Spinal cord (tissue), 10 donors: ENCODE results near the gene TEKT5. TPM values are rescaled to one million over a fixed set of nuclear protein-coding genes. Genes with fewer than 3 reads are reported as not detected.

Experiments
- DNase-seq, 6 donors: peaks; one replicate each; pipeline versions ENCODE4 v3.0.0 to v3.0.0-alpha.2; 2013 to 2015; ENCODE audit warnings: low spot score in 6 of 6, low read depth in 4 of 6
- H3K27ac ChIP-seq: one replicate; pipeline ENCODE4 v1.5.1; 2013; ENCODE audit warnings: low read depth, low read length, control low read depth
- H3K27me3 ChIP-seq: one replicate; pipeline ENCODE4 v1.6.1; 2013; ENCODE audit warnings: low read length; ENCODE audit not compliant: control insufficient read depth, insufficient read depth
- H3K36me3 ChIP-seq: one replicate; pipeline ENCODE4 v1.6.1; 2013; ENCODE audit warnings: low read length; ENCODE audit not compliant: control insufficient read depth, insufficient read depth
- H3K4me1 ChIP-seq: one replicate; pipeline ENCODE4 v1.6.1; 2013; ENCODE audit warnings: low read length; ENCODE audit not compliant: control insufficient read depth, insufficient read depth
- H3K4me3 ChIP-seq: one replicate; pipeline ENCODE4 v1.5.1; 2013; ENCODE audit warnings: low read depth, low read length, control low read depth
- H3K9me3 ChIP-seq: one replicate; pipeline ENCODE4 v1.6.1; 2013; ENCODE audit warnings: low read length; ENCODE audit not compliant: control insufficient read depth, insufficient read depth
- WGBS: methylation state at CpG from one replicate; pipeline ENCODE4 v1.1.5; 2013; ENCODE audit warnings: missing lambda C conversion rate; ENCODE audit not compliant: insufficient coverage; 5-methylcytosine and 5-hydroxymethylcytosine counted together
- polyA plus RNA-seq, 2 donors: library from polyadenylated mRNA; unstranded; fragments of 120-200 nt; gene quantifications; one replicate each; pipeline ENCODE4 v1.2.1, GENCODE V29; 2013; ENCODE audit not compliant: insufficient read length in 2 of 2
- total RNA-seq, 2 donors: library from RNA; depleted of rRNA in 1 of 2; stranded (reverse); fragments of 120-200 nt in 1 of 2; fragments of >200 nt in 1 of 2; gene quantifications; one replicate each; pipeline versions ENCODE4 v1.2.3 to v1.2.4, GENCODE V29; 2013 to 2014
- donor health status: healthy.

The TEKT5 gene
- total and polyA plus RNA-seq, 4 donors: 0.27 to 0.69 (median 0.39) TPM

DNA sequence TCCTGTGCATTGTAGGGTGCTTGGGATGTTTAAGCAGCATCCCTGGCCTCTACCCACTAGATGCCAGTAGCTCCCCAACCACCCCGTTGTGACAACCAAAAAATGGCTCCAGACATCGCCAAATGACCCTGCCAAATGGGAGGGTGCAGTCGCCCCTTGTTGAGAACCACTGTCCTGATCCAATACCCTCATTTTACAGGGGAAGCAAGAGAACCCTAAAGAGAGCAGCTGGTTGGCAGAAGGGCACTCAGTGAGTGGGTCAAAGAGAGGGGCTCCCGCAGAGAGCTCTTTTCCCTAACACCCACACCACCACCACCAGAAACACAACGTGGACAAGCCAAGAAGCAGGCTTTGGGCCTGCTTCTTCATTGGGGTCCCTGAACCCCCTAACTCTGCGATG lies 18.4 kb downstream of the TEKT5 start:
- Histone ChIP-seq H3K27ac (no peak overlapping the region), H3K9me3 (no peaks in the 10 kb centered on the region), H3K4me1 (no peaks in the 10 kb centered on the region), H3K36me3 (no peaks in the 10 kb centered on the region), H3K4me3 (no peak overlapping the region), H3K27me3 (no peaks in the 10 kb centered on the region)
- 95% methylated on average over 3 of the region's 6 CpGs for WGBS
- no peak for DNase-seq

DNA sequence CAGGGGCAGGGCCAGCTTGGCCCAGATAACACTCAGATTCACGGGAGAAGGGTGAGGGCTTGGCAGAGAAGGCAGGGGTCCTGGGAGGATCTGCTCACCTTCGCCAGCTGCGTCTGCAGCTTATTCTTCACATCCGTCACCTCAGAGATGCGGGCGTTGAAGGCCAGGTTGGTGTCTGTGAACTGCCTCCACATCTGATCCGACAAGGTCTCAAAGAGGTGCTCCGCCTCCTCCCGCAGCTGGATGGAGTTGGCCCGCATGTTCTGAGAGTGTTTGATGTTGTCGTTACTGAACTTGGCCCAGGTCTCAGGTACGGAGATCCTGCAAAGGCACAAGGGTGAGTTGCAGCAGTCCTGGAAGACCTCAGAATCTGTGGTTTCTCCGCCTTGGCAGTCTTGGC lies 18.9 kb downstream of the TEKT5 start:
- DNase-seq: no peak
- H3K27me3 ChIP-seq: no peaks in the 10 kb centered on the region
- no peak overlapping the region for H3K4me3 ChIP-seq
- H3K4me1 ChIP-seq: no peaks in the 10 kb centered on the region
- H3K9me3 ChIP-seq: no peaks in the 10 kb centered on the region
- 94% methylated on average over 13 of the region's 13 CpGs for WGBS
- no peak overlapping the region for H3K27ac ChIP-seq
- no peaks in the 10 kb centered on the region for H3K36me3 ChIP-seq

DNA sequence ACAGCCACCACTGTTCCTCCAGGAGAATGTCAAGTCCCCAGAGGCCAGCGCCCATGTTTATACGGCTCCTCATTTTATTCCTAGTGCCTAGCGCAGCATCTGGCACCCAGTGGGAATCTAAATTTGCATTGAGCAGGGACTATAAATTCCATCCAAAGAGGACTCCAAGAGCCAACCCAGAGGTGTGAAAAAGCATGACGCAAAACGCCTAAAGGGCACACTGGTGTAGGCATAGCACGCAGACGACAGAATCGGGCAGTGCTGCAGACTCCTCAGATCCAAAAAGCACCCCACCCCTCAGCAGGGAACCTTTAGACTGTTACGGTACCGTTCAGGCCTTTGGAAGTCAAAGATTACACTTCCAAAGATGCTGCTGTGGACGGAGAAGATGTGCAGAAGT lies 19.5 kb downstream of the TEKT5 start:
- no peak overlapping the region for H3K27ac ChIP-seq
- H3K36me3 ChIP-seq: no peaks in the 10 kb centered on the region
- 65% methylated on average over 9 of the region's 11 CpGs for WGBS
- no peaks in the 10 kb centered on the region for H3K27me3 ChIP-seq
- DNase-seq: peak in 2 of 6 donors; percentile 14 to 60
- H3K9me3 ChIP-seq: no peaks in the 10 kb centered on the region
- H3K4me3 ChIP-seq: no peak overlapping the region
- no peaks in the 10 kb centered on the region for H3K4me1 ChIP-seq

DNA sequence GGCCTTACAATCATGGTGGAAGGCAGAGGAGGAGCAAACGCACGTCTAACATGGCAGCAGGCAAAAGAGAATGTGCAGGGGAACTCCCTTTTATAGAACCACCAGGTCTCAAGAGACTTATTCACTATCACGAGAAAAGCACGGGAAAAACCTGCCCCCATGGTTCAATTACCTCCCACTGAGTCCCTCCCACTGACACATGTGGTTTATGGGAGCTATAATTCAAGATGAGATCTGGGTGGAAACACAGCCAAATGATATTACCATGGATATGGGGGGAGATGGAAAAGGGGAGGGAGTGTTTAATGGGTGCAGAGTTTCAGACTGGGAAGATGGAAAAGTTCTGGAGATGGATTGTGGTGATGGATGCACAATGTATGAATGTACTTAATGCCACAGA lies 23.0 kb downstream of the TEKT5 start:
- no peaks in the 10 kb centered on the region for H3K9me3 ChIP-seq
- no peaks in the 10 kb centered on the region for H3K27me3 ChIP-seq
- no peak overlapping the region for H3K27ac ChIP-seq
- H3K36me3 ChIP-seq: no peaks in the 10 kb centered on the region
- no peak for DNase-seq
- no peak overlapping the region for H3K4me3 ChIP-seq
- H3K4me1 ChIP-seq: peaks cover 5% of the 10 kb centered on the region
- WGBS: no CpG with 5 or more reads among the region's 4 CpGs

DNA sequence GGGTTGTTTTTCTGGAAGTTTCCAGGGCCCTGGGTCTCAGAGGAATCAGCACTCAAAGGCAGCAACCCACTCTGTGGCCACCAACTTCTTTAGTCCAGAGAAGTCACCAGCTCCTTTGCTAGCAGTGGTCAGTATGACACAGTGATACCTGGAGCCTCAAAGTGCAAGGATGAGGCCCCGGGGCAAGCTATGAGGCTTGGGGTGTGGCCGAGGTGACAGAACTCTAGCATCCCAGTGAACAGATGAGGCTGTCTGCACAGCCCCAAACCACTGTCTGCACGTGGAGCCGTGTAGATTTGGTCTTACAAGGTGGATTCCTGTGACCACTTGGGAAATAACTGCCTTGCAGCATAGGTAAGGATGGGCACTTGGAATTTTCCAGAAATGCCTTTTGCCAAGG lies 24.9 kb downstream of the TEKT5 start:
- H3K9me3 ChIP-seq: no peaks in the 10 kb centered on the region
- 100% methylated on average over 2 of the region's 4 CpGs for WGBS

DNA sequence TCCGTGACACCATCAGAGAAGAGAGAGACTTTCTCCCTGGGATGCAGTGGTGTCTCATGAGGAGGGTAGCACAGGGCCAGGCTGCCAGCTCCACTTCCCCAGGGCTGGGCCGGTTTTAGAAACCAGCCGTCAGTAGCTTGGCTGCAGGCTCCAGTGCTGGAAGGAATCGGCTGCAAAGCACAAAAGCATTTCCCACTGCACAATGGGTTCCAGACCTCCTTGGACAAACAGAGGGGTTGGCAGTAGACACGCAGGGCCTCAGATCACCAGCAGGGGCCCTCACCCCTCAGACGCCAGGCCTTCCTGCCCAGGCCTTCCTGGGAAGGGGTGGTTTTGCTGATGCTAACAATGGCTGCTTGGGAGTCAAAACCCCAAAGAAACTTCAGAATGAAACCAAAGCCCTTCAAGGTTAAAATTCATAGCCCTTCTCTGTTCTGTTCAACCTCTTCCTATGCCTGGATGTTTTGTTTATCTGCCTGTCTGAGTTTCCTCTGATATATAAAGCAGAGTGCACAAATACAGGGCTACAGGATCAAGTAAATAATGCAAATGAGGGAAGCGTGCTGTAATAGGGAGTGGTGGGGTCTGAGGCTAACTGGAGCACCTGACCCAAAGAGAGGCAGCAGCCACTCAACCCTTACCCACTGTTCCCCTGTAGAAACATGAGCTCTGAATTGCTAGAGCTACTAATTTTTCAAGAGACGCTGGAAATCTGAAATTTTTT lies 26.2 kb downstream of the TEKT5 start:
- H3K9me3 ChIP-seq: no peaks in the 10 kb centered on the region
- peak in 2 of 6 donors; percentile 37 to 74 for DNase-seq
- H3K4me3 ChIP-seq: no peak overlapping the region
- H3K36me3 ChIP-seq: no peaks in the 10 kb centered on the region
- H3K4me1 ChIP-seq: peaks cover 9% of the 10 kb centered on the region
- H3K27me3 ChIP-seq: no peaks in the 10 kb centered on the region
- 26% methylated on average over 5 of the region's 8 CpGs for WGBS
- no peak overlapping the region for H3K27ac ChIP-seq

More for the DNA sequence above, 24.9 kb downstream of the TEKT5 start:
- no peak overlapping the region for H3K27ac ChIP-seq
- H3K36me3 ChIP-seq: no peaks in the 10 kb centered on the region
- peaks cover 9% of the 10 kb centered on the region for H3K4me1 ChIP-seq
- no peak for DNase-seq
- H3K27me3 ChIP-seq: no peaks in the 10 kb centered on the region
- H3K4me3 ChIP-seq: no peak overlapping the region

DNA sequence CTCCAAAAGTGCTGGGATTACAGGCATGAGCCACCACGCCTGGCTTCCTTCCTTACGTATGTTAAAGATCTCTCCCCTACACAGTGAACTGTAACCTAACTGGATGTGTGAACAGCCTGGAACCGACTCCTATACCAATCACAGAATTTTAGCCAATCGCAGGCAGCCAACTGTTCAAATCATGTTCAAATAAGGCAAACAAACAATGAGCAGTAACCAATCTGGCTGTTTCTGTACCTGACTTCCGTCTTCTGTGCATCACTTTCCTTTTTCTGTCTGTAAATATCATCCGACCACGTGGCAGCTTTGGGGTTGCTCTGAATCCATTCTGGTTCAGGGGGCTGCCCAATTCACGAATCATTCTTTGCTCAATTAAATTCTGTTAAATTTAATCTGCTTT lies 27.5 kb downstream of the TEKT5 start:
- WGBS: 94% methylated on average over 7 of the region's 8 CpGs
- no peaks in the 10 kb centered on the region for H3K27me3 ChIP-seq
- no peak overlapping the region for H3K4me3 ChIP-seq
- no peak for DNase-seq
- peaks cover 9% of the 10 kb centered on the region for H3K4me1 ChIP-seq
- no peaks in the 10 kb centered on the region for H3K9me3 ChIP-seq
- H3K27ac ChIP-seq: no peak overlapping the region
- H3K36me3 ChIP-seq: no peaks in the 10 kb centered on the region

DNA sequence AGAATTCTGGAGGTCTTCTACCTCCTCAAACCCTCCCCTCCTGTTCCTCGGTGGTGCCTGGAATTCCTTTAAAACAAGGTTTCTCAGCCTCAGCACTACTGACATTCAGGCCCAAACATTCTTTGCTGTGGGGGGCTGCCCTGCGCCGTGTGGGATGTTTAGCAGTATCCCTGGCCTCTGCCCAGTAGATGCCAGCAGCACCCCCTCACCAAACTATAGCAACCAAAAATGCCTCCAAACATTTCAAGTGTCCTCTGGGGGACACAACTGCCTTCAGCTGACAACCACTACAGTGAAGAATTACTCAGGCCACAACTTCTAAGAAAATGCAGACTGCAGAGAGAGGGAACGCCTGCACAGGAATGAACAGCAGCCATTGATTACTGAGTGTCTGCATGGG lies 28.4 kb downstream of the TEKT5 start:
- H3K27me3 ChIP-seq: no peaks in the 10 kb centered on the region
- DNase-seq: peak in 2 of 6 donors; percentile 59 to 69

DNA sequence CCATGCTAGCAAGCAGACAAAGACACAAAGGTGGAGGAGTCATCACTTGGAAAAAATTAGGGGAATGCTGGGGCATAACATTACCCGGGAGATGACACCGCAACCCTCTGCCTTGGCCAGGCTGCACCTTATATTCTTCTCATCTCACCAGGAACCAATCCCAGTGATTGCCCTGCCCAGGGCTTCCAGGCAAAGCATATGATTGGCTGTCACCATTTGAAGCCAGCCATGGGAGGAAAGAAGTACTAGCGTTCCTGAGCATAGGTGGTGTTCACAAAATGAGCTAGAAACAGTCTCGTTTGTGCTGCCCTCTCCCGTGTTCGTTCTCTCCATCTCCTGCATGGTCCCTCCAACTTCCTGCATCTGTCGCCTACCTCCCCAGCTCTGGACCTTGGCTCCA lies 29.6 kb downstream of the TEKT5 start:
- Histone ChIP-seq H3K36me3 (no peaks in the 10 kb centered on the region), H3K27me3 (no peaks in the 10 kb centered on the region), H3K4me1 (peaks cover 9% of the 10 kb centered on the region), H3K9me3 (no peaks in the 10 kb centered on the region), H3K27ac (no peak overlapping the region), H3K4me3 (no peak overlapping the region)
- WGBS: 93% methylated on average over 6 of the region's 7 CpGs
- DNase-seq: no peak

More for the DNA sequence above, 28.4 kb downstream of the TEKT5 start:
- Histone ChIP-seq H3K27ac (no peak overlapping the region), H3K4me1 (peaks cover 9% of the 10 kb centered on the region), H3K36me3 (no peaks in the 10 kb centered on the region), H3K4me3 (no peak overlapping the region), H3K9me3 (no peaks in the 10 kb centered on the region)
- 44% methylated on average over 3 of the region's 4 CpGs for WGBS

DNA sequence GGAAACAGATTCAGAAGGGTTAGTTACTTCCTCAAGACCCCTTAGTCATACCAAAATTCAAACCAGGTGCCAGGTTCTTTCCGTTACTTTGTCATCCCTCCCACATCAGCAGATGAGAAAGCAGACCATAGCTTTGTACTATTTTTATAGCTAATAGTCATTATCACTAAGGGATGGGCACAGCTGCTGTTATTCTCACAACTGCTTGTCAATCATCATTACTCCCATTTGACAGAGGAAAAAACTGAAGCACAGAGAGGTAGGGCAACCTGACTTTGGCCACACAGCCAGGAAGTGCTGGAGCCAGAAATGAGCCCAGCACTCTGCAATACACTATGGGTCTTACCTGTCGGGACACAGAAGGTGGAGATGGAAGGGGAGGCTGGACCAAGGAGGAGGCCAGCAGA lies 30.0 kb downstream of the TEKT5 start:
- WGBS: 90% methylated on average over 1 of the region's 2 CpGs
- no peaks in the 10 kb centered on the region for H3K36me3 ChIP-seq
- peaks cover 9% of the 10 kb centered on the region for H3K4me1 ChIP-seq
- DNase-seq: no peak
- H3K4me3 ChIP-seq: no peak overlapping the region
- H3K27ac ChIP-seq: no peak overlapping the region
- H3K27me3 ChIP-seq: no peaks in the 10 kb centered on the region
- H3K9me3 ChIP-seq: no peaks in the 10 kb centered on the region
